Measurements from ENCODE around the gene SSX2IP.
"Not testable (repeated sequence)": the region's sequence is repeated elsewhere in the genome, so short reads cannot be mapped to it uniquely, and the experiment has no call there.

SSX2IP gene, protein sequence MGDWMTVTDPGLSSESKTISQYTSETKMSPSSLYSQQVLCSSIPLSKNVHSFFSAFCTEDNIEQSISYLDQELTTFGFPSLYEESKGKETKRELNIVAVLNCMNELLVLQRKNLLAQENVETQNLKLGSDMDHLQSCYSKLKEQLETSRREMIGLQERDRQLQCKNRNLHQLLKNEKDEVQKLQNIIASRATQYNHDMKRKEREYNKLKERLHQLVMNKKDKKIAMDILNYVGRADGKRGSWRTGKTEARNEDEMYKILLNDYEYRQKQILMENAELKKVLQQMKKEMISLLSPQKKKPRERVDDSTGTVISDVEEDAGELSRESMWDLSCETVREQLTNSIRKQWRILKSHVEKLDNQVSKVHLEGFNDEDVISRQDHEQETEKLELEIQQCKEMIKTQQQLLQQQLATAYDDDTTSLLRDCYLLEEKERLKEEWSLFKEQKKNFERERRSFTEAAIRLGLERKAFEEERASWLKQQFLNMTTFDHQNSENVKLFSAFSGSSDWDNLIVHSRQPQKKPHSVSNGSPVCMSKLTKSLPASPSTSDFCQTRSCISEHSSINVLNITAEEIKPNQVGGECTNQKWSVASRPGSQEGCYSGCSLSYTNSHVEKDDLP

DNA sequence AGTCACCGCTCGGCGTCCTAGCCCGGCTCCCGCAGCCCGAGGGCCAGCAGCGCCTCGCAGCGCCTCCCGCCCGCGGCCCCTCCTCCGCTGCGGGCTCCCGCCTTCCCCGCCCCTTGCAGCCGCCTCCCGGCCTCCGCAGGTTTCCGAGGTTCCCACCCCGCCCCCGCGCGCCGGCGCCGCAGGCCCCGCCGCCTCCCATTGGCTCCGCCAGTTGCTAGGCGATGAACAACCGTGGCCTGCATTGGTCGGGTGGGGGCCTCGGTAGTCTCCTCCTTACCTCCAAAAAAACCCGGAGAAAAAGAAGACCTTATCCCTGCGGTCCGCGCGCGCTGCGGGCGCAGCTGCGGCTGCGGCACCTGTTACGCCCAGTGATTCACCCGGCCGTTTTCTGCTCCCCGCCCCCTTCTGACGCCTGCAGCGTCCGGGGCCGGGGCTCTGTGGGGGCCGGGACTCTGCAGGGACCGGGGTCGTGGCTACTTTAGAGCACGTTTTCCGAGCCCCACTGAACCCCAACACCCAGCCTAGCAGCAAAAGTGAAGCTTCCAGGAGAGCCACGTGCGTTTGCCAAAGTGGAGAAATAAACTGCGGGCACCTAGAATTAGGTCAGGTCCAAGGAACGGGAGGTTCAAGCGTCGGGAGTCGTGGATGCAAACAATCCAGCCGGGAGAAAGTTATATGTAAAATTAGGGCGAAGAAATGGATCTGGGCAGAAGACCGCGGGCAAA, at the start of gene SSX2IP:
SSX2IP (minus strand) TSS at position 65 of the 725 bp plus-strand sequence. CDS start 19,242 bp downstream, outside the sequence.
- peak; percentile 90 for DNase-seq (ENCODE audit: low read depth)

DNA sequence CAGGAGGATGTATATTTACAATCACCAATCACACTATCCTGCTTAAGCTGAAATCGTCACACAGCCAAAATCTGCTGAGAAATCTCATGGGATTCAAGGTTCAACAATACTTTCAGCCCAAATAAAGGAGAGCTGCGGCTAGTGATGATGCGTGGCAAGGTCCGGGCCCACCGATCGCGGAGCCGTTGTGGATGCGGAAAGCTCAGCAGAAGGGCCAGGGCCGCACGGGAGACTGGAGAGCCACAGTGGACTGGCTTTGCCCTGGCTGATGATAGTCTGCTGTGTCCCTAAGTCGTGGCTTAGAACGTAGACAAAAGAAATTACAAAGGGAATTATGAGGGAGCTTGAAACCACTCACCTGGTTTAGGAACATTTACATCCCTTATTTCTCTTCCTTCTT, 48.0 kb upstream of the SSX2IP start:
- DNase-seq (ENCODE audit: low read depth) = no peak

DNA sequence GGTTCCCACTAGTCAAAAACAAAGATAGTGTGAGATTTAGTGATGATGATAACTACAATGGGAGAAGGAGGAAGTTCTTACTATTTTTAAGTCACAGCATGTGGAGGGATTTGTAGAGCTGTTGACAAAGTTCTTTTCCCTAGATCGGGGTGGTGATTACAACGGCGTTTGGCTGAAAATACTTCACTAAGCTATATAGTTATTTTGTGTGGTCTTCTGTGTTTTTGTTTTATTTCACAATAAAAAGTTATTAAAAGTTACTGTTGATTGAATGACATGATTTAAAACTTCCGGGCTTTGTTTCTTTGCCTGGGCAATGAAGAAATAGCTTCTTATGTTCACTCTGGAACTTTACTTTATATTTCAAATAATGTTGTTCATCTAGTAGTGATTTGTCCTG, 47.3 kb upstream of the SSX2IP start:
- DNase-seq (ENCODE audit: low read depth) = no peak

DNA sequence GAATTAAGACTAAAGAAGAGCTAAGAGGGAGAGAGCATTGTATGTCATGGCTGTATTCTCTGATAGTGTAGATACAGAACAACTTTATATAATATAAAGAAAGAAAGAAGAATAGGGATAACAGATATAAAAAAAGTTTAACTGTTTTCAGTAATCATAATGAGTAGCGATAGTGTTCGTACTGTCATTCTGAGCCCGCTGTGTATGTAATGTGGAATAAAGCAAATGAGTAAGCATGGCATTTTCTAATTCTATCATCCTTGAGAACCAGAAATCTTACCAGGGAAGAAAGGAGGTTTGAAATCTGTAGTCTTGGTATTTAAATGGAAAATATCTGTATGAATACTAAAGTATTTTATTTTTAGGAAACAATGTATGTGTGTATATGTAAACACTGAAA, 46.7 kb upstream of the SSX2IP start:
- no peak for DNase-seq (ENCODE audit: low read depth)

DNA sequence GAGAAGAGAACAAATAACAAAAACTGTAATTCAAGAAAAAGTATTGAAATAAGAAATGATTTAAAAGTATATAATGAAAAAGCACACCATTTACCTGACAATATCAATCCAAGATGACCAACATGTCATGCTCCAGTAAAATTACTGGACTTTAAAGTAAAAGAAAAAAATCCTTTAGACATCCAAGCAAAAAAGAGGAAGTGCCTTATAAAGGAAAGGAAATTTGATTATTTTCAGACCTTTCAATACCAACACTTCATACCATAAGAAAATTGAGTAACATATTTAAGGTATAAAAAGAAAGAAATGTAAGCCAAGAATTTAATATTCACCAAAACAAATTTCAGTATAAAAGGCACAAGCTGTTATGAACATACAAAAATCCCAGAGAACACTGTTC, 46.2 kb upstream of the SSX2IP start:
- no peak for DNase-seq (ENCODE audit: low read depth)

DNA sequence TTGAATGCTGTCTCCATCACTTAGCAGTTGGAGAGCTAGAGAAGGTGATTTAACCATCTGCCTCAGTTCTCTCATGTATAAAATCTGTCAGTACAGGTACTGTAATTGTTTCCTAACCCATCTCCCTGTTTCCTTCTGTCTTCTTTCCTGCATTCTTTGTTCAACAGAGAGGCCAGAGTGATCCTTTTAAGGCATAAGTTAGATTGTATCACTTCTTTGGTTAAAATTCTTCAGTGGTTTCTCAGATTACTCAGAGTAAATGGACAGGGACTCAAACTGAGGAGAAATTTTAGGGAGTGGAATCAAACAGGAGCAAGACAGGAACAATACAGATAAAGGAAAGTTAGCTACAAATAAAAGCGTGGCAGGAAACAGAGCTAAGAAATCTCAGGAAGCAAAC, 45.2 kb upstream of the SSX2IP start:
- no peak for DNase-seq (ENCODE audit: low read depth)

DNA sequence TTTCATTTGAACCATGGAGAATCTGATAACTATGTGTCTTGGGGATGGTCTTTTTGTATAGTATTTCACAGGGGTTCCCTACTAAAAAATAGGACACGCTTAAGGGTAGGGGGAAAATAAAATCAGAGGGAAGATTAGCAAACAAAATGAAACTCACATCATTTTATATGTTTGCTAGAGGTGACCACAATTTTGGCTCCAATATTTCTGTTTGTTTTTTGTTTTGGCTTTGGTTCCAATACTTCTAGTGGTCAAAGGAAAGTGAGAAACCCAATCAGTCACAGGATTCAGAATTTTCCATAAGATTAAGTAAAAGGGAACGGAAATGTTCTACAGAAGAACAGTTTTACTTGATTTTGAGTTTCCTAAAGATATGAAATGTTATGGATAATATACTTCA, 42.3 kb upstream of the SSX2IP start:
- DNase-seq (ENCODE audit: low read depth) = no peak

DNA sequence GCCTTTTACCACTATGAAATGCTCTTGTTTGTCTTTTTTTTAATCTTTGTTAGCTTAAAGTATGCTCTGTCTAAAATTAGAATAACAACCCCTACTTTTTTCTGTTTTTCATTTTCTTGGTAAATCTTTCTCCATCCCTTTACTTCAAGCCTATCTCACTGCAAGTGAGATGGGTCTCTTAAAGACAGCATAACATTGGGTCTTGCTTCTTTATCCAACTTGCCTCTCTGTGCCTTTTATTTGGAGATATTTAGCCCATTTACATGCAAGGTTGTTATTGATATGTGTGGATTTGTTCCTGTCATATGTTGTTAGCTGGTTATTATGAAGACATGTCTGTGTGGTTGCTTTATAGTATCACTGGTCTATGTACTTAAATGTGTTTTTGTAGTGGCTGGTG, 41.3 kb upstream of the SSX2IP start:
- no peak for DNase-seq (ENCODE audit: low read depth)

DNA sequence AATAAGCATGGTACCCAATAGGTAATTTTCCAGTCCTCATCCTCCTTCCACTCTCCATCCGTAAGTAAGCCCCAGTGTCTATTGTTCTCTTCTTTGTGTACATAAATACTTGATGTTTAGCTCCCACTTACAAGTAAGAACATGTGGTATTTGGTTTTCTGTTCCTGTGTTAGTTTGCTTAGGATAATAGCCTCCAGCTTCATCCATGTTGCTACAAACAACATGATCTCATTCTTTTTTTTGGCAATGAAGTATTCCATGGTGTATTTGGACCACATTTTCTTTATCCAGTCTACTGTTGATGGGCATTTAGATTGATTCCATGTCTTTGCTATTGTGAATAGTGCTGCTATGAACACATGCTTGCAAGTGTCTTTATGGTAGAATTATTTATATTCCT, 37.5 kb upstream of the SSX2IP start:
- DNase-seq (ENCODE audit: low read depth) = not testable (repeated sequence)

DNA sequence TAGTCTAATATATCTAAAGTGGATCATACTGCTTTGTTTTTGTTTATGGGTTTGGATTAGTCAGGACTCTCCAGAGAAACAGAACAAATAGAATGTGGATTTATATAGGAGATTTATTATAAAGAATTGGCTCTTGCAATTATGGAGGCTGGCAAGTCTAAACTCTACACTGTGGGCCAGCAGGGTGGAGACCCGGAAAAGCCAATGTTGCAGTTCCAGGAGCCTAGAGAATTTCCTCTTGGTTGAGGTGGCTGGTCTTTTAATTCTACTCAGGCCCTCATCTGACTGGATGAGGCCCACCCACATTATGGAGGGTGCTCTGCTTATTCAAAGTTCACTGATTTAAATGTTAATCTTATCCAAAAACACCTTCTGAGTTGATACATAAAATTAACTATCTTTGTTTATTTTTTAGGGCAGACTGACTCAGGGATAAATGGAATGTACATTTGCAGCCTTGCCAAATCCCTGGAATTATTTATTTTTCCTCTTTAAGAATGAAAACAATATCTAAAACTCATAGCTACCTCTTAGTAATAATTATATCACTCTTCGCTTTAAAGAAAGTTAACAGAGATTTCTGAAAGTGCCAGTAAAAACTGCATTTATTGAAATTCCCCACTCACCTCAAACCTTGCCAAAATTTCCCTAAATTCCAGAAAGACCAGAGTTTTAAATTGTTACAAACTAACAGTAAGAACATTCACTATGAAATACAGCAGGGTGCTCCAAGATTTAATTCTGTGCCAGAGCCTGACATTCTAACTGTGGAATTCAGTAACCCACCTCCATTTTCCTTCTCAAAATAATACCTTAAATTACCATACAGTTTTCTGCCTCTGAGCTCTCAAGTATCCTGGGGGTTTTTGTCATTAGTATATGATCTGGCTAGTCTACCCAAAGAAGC, 36.6 kb upstream of the SSX2IP start:
- no peak for DNase-seq (ENCODE audit: low read depth)

DNA sequence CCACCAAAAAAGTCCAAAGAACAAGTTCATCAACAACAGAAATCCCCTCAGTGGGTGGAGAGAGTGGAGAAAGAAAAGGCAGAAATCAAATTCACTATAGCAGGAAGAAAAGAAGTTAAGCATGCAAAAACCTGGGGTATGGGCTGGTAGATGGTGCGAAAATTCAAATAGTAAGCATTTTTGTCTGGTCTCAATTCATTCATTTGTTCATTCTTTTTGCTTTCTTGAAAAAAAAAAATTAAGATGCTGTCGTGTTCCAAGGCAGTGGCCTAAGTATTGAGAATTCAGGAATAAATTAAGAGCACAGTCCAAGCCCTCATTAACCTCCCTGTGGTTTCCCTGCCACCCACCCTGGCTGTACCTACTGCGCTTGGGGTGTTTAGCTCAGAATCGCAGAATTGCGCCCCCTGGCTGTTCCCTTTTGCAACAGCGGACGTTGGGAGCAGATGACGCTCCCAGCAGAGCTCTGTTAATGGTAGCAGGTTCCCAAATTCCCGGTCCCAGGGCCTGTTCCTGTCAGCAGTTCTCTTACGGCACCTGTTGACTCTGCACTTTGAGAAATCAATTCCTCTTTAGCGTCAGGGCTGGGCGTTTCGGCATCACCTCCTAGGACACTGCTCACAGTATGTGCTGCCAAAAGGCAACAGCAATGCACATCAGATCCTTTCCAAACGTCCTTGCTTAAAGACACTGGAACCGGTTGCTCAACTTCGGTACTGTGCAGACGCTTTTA, 34.0 kb upstream of the SSX2IP start:
- DNase-seq (ENCODE audit: low read depth) = peak; percentile 3

DNA sequence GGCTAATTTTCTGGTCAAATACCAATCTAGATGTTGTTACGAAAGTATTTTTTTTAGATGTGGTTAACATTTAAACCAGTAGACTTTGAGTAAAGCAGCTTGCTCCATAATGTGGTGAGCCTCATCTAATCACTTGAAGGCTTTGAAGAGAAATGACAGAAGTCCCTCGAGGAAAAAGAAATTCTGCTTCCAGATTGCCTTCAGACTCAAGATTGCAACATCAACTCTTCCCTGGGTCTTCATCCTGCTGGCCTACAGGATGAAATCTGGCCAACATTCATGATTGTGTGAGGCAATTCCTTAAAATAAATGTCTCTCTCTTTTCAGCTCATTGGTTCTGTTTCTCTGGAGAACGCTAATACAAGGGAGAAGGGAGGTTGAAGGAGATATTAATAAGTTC, 32.5 kb upstream of the SSX2IP start:
- no peak for DNase-seq (ENCODE audit: low read depth)

DNA sequence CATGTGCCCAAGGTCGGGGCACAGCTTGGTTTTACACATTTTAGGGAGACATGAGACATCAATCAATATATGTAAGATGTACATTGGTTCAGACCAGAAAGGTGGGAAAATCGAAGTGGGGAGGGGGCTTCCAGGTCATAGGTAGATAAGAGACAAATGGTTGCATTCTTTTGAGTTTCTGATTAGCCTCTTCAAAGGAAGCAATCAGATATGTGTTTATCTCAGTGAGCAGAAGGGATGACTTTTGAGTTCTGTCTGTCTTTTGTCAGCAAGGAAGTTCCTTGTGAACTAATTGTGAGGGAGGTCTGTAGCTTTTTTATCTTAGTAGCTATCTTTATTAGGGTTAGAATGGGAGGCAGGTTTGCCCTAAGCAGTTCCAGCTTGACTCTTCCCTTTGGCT, 31.6 kb upstream of the SSX2IP start:
- DNase-seq (ENCODE audit: low read depth) = not testable (repeated sequence)

DNA sequence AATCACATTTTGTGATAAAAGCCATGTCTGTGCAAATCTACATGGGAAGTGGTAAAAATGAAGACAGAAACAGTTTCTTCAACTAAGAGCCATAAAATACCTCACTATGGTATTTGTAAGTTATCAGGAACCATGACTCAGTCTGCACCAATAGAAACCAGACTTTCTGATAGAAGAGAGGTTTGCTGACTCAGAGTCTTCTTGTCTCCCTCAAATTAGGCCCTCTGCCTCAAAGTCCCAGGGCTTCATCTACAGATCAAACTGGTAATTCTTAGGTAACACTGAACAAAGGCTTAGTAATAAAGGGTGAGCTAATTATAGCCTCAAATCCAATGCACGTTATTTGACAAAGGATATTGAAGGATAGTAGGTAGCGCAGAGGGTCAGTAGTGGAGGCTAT, 30.9 kb upstream of the SSX2IP start:
- DNase-seq (ENCODE audit: low read depth) = no peak

DNA sequence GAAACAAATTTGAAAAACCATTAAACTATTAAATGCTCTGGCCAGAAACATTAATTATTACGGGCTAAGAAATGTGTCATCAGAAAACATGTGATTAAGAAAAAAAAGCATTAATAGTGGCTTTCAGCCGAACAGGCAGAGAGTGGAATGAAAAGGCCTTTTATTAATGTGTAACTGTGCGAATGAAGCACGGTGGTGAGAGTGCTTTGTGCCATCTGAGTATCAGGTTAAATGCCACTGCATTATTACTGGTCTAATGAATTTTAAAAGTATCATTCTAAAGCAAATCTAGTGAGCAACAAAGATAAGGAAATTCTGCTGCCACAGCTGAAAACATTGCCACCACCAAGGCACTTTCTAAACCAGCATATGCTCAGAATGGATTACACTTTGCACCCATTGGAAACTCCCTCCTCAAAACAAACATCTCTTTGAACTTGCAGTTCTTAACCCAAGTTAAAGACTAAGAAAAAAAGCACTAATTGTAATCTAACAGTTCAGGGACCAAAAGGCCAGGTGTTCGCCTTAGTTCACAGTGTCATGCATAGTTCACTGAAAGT, 30.0 kb upstream of the SSX2IP start:
- no peak for DNase-seq (ENCODE audit: low read depth)

DNA sequence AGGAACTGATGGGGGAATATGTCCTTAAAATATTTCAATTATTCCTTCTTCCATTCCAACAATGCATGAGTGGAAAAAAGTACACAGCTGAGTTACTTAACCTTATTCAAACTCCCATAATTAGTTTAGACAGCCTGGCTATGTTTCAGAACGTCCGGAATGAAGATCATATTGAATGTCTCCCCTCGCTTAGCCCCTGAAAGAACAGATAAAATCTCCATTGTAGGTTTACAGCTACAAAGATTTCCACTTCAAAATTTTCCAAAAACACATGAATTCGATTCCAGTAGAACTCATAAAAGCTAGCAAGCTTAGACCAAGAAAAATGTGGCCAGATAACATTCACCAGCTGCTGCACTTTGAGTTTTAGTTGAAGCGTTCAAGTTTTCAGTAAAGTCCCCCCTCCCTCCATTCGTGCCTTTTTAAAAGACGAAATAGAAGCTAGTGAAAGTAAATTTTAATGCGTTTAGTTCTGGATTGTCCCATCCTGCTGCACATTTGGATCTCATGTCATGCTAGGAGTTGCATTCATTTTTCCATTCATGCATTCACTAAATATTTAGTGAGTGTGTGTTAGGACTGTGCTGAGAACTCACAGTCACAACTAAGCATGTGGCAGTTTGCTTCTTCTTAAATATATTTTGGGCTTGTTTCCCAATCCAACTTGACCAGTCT, 29.4 kb upstream of the SSX2IP start:
- no peak for DNase-seq (ENCODE audit: low read depth)

DNA sequence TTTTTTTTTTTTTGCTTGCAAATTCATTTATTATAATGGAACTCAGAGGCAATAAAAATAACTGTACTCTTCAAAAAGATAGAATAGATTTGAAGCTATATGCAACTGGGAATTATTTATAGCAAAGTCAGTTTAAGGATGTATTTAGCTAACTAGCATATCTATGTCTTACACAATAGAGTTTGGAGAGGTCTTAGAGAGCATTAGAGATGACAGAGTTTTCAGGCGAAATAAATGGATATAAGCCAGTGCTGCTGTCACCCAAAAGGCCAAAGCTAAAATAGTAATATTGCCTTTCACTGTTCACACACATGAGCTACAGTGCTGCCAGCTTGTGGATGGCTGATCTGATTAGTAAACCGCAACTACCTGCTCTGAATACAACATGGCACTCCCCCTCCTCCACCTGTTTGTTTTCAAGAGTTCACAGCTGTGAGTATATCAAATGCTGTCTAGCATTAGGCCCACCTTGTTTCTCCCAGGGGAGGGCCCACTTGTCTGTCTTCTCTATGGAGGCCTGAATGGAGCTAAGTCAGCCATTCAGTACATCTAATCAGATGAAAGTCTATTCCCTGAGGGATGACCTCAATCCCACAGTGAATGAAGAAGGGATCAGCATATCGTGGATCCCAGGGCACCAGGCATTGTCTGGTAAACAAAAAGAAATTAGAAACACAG, 25.2 kb upstream of the SSX2IP start:
- no peak for DNase-seq (ENCODE audit: low read depth)

DNA sequence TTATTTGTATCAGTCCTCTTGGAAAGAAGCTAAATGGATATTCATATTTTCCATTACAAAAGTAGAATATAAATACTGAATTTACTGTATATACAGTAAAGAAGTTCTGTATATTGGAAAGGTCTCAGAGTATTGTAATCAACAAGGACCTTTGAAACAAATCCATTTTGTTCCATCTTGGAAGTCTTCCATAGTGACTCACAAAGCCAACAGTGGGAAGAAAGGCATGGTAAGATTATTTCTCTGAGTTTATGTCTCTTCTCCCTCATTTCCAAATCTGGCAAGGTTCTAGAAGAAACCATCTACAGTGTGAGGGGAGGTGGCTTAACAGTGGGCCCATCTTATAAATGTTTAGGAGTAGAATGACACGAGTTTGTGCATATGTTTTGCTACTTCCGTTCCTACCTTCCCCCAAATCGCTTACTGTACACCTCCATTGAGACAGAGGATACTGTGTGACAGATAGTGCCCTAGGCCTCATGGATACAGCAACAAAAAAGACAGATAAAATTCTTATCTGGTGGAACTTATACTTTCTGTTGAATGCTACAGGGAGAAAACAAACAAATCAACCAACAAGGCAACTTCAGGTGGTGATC, 22.1 kb upstream of the SSX2IP start:
- DNase-seq (ENCODE audit: low read depth) = no peak

DNA sequence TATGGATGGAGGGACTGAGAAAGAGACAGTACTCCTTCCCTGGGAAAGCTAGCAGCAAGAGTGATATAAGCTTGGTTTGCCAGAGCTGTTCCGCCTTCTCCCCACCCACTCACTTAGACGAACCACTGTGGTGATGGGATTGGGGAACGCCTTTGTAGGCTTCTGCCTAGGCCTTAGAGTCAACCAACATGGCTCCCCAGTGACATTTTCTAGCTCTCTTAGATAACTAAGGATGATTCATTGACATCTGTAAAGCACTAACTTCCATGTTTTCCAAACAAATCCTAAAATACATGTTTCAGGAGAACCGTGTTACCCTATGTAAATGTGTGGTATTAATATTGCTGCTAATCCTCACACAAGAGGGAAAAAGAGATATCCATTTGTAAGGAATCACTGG, 21.6 kb upstream of the SSX2IP start:
- no peak for DNase-seq (ENCODE audit: low read depth)
